GM12892 (cell line): Measurements from ENCODE around the gene CYP8B1.

Source experiments
- POLR2A ChIP-seq: IDR thresholded peaks from 2 replicates; pipeline ENCODE4 v1.6.1; 2011; ENCODE audit warnings: low read depth, low read length, control low read depth
- POLR2AphosphoS5 ChIP-seq: IDR thresholded peaks from 2 replicates; pipeline ENCODE4 v1.6.1; 2011; ENCODE audit warnings: low read depth, low read length, control low read depth
- TAF1 ChIP-seq: IDR thresholded peaks from 2 replicates; pipeline ENCODE4 v1.6.1; 2011; ENCODE audit warnings: low read depth, mild to moderate bottlenecking, control low read depth, low read length, borderline replicate concordance

GRCh38 chr3:42906070-42906847 is 30.6 kb upstream of the CYP8B1 start, which contains the start of gene ZNF662:
- no peak for TF ChIP-seq POLR2AphosphoS5
- TF ChIP-seq POLR2A, result no peak
- no peak for TF ChIP-seq TAF1
